HG03521 (cell line): ENCODE results near the gene TMPRSS13.
"Not testable (repeated sequence)": the region's sequence is repeated elsewhere in the genome, so short reads cannot be mapped to it uniquely, and the experiment has no call there.

Source experiments
- ATAC-seq: cut with Tn5 transposase; IDR thresholded peaks from one replicate; pipeline ENCODE4 v1.9.1; 2021; ENCODE audit warnings: mild to moderate bottlenecking, moderate library complexity; ENCODE audit not compliant: unreplicated experiment

TMPRSS13 gene

GRCh38 chr11:117929142-117929915 lies at the start of gene TMPRSS13:
TSS of gene TMPRSS13 (minus strand) at chr11:117929402. CDS start at chr11:117929307, 95 bp downstream.
- no peak for ATAC-seq

- ATAC-seq, result no peak
Observed at GRCh38 chr11:117978991-117979390, 49.8 kb upstream of the TMPRSS13 start.

GRCh38 chr11:117978291-117978910 lies 49.2 kb upstream of the TMPRSS13 start:
- ATAC-seq, result not testable (repeated sequence)

- ATAC-seq, result not testable (repeated sequence)
Observed at GRCh38 chr11:117977612-117978264, 48.5 kb upstream of the TMPRSS13 start.

GRCh38 chr11:117977029-117977428 lies 47.8 kb upstream of the TMPRSS13 start:
- ATAC-seq, result no peak

- no peak for ATAC-seq
Observed at GRCh38 chr11:117976445-117976844, 47.2 kb upstream of the TMPRSS13 start.

GRCh38 chr11:117973503-117973860 lies 44.3 kb upstream of the TMPRSS13 start:
- no peak for ATAC-seq

- no peak for ATAC-seq
Observed at GRCh38 chr11:117972629-117973502, 43.7 kb upstream of the TMPRSS13 start.

- ATAC-seq, result no peak
Observed at GRCh38 chr11:117972044-117972443, 42.8 kb upstream of the TMPRSS13 start.

GRCh38 chr11:117970400-117971024 lies 41.3 kb upstream of the TMPRSS13 start:
- no peak for ATAC-seq

- no peak for ATAC-seq
Observed at GRCh38 chr11:117969160-117969991, 40.2 kb upstream of the TMPRSS13 start.

- ATAC-seq, result no peak
Observed at GRCh38 chr11:117966908-117967307, 37.7 kb upstream of the TMPRSS13 start.

- no peak for ATAC-seq
Observed at GRCh38 chr11:117962826-117963225, 33.6 kb upstream of the TMPRSS13 start.

GRCh38 chr11:117961896-117962295 lies 32.7 kb upstream of the TMPRSS13 start:
- no peak for ATAC-seq

GRCh38 chr11:117960406-117960805 lies 31.2 kb upstream of the TMPRSS13 start:
- no peak for ATAC-seq

- no peak for ATAC-seq
Observed at GRCh38 chr11:117959438-117960149, 30.4 kb upstream of the TMPRSS13 start.

- ATAC-seq, result no peak
Observed at GRCh38 chr11:117958949-117959348, 29.7 kb upstream of the TMPRSS13 start.

GRCh38 chr11:117953024-117953671 lies 23.9 kb upstream of the TMPRSS13 start:
- no peak for ATAC-seq
